HCT116 (cell line): ENCODE data around the gene USP3. TPM values are rescaled to one million over a fixed set of nuclear protein-coding genes. Genes with fewer than 3 reads are reported as not detected.

ENCODE experiments used
- ATAC-seq: fragments of 200-7000 bp; cut with Tn5 transposase; 2 replicates; pipeline ENCODE4 v1.9.1; 2020; ENCODE audit warnings: mild to moderate bottlenecking, moderate library complexity
- BruUV-seq: library from RNA; stranded (reverse); fragments of 400-500 nt; replicated peaks from 2 replicates; lab custom pipeline; 2021; lab: Mats Ljungman, UMichigan
- CTCF ChIA-PET: fragments of 300-600 bp; sonication (Branson Sonifier 250); formaldehyde crosslinking; loops from one replicate; lab custom pipeline; 2021; ENCODE audit warnings: antibody characterized with exemption; lab: Charles Lee
- POLR2A ChIA-PET: fragments of 300-600, 350-600 bp; sonication (Branson Sonifier 250); formaldehyde crosslinking; loops from one replicate; lab custom pipeline; 2021; ENCODE audit warnings: antibody characterized with exemption; lab: Charles Lee
- RAD21 ChIA-PET, 2 experiments: fragments of 300-600 bp; sonication (Branson Sonifier 250); formaldehyde crosslinking; loops; one replicate each; lab custom pipeline; 2023; ENCODE audit warnings: low total read pairs in 2 of 2; ENCODE audit not compliant: uncharacterized antibody in 2 of 2, unreplicated experiment in 2 of 2, low non-redundant PET in 1 of 2; lab: Charles Lee
- DNase-seq: peaks from one replicate; pipeline ENCODE4 v3.0.0-alpha.2; 2010; ENCODE audit warnings: low read depth, low spot score
- H2AFZ ChIP-seq: fragments of 200-600 bp; shearing (Covaris generic), sonication (generic); 2 replicates; pipeline ENCODE4 v1.6.1; 2017; ENCODE audit warnings: low read depth, mixed run types, mixed read lengths, antibody characterized with exemption, low read length; ENCODE audit not compliant: poor library complexity, severe bottlenecking
- H3K27ac ChIP-seq: 2 replicates; pipeline ENCODE4 v1.5.1; 2012; ENCODE audit warnings: low read depth, low read length
- H3K27me3 ChIP-seq: fragments of 200-600 bp; sonication (generic); 2 replicates; pipeline ENCODE4 v1.6.1; 2016; ENCODE audit warnings: mixed run types, low read length, mixed read lengths; ENCODE audit not compliant: insufficient read depth
- H3K36me3 ChIP-seq, 2 experiments: fragments of 200-500 bp in 1 of 2; fragments of 200-600 bp in 1 of 2; sonication (Bioruptor generic) in 1 of 2; sonication (generic) in 1 of 2; 2 replicates each; pipeline versions ENCODE4 v1.5.1 to v1.6.1; 2014 to 2016; ENCODE audit warnings: low read length in 2 of 2, inconsistent platforms in 1 of 2, mixed read lengths in 1 of 2, mixed run types in 1 of 2; ENCODE audit not compliant: insufficient read depth in 2 of 2, control insufficient read depth in 1 of 2
- H3K4me1 ChIP-seq, 2 experiments: fragments of 200-600 bp in 1 of 2; sonication (generic) in 1 of 2; 2 replicates each; pipeline versions ENCODE4 v1.5.1 to v1.6.1; 2012 to 2017; ENCODE audit warnings: low read length in 2 of 2, inconsistent platforms in 1 of 2, mild to moderate bottlenecking in 1 of 2, mixed read lengths in 1 of 2, mixed run types in 1 of 2, moderate library complexity in 1 of 2; ENCODE audit not compliant: insufficient read depth in 2 of 2, control insufficient read depth in 1 of 2
- H3K4me2 ChIP-seq: fragments of 200-600 bp; sonication (generic); 2 replicates; pipeline ENCODE4 v1.6.1; 2017; ENCODE audit warnings: mixed run types, low read length, mixed read lengths
- H3K4me3 ChIP-seq, 2 experiments: fragments of 200-600 bp in 1 of 2; sonication (generic) in 1 of 2; replicated peaks in 1 of 2; 2 replicates each; pipeline ENCODE4 v1.5.1; 2011 to 2016; ENCODE audit warnings: low read length in 2 of 2, control low read depth in 1 of 2, low read depth in 1 of 2, mild to moderate bottlenecking in 1 of 2, mixed read lengths in 1 of 2, mixed run types in 1 of 2
- H3K79me2 ChIP-seq: fragments of 200-600 bp; sonication (generic); 2 replicates; pipeline ENCODE4 v1.6.1; 2017; ENCODE audit warnings: mild to moderate bottlenecking, mixed run types, low read length, moderate library complexity, mixed read lengths; ENCODE audit not compliant: insufficient read depth
- H3K9ac ChIP-seq: fragments of 200-600 bp; sonication (generic); 2 replicates; pipeline ENCODE4 v1.6.1; 2016; ENCODE audit warnings: low read length, mixed read lengths
- H3K9me2 ChIP-seq: fragments of 200-600 bp; sonication (generic), shearing (Covaris generic); 2 replicates; pipeline ENCODE4 v1.6.1; 2017; ENCODE audit warnings: mixed run types, mild to moderate bottlenecking, moderate library complexity; ENCODE audit not compliant: insufficient read depth
- H3K9me3 ChIP-seq, 2 experiments: fragments of 200-500 bp in 1 of 2; fragments of 200-600 bp in 1 of 2; sonication (Bioruptor generic) in 1 of 2; sonication (generic) in 1 of 2; 2 replicates each; pipeline ENCODE4 v1.6.1; 2014 to 2017; ENCODE audit warnings: low read length in 2 of 2, mixed read lengths in 2 of 2, inconsistent platforms in 1 of 2, low read depth in 1 of 2, mild to moderate bottlenecking in 1 of 2, mixed run types in 1 of 2, moderate library complexity in 1 of 2; ENCODE audit not compliant: control insufficient read depth in 1 of 2, insufficient read depth in 1 of 2
- H4K20me1 ChIP-seq: fragments of 200-600 bp; sonication (generic), shearing (Covaris generic); 2 replicates; pipeline ENCODE4 v1.6.1; 2017; ENCODE audit warnings: mixed run types, mild to moderate bottlenecking, moderate library complexity; ENCODE audit not compliant: insufficient read depth
- ATF3 ChIP-seq: IDR thresholded peaks from 2 replicates; pipeline ENCODE4 v1.6.1; 2012
- CBX3 ChIP-seq: IDR thresholded peaks from 2 replicates; pipeline ENCODE4 v1.6.1; 2012; ENCODE audit warnings: low read depth
- CEBPB ChIP-seq: IDR thresholded peaks from 2 replicates; pipeline ENCODE4 v1.6.1; 2012; ENCODE audit warnings: low read depth
- CTCF ChIP-seq, 3 experiments: fragments of 200-600 bp in 1 of 3; sonication (generic) in 1 of 3; IDR thresholded peaks in 2 of 3; conservative IDR thresholded peaks in 1 of 3; 2 replicates each; pipeline ENCODE4 v1.5.1; 2012 to 2017; ENCODE audit warnings: low read depth in 2 of 3, low read length in 2 of 3, antibody characterized with exemption in 1 of 3, borderline replicate concordance in 1 of 3, control low read depth in 1 of 3, mild to moderate bottlenecking in 1 of 3, mixed read lengths in 1 of 3, mixed run types in 1 of 3, moderate library complexity in 1 of 3; ENCODE audit not compliant: insufficient read depth in 1 of 3
- EGR1 ChIP-seq: IDR thresholded peaks from 2 replicates; pipeline ENCODE4 v1.6.1; 2012; ENCODE audit warnings: low read depth
- ELF1 ChIP-seq: IDR thresholded peaks from 2 replicates; pipeline ENCODE4 v1.6.1; 2012; ENCODE audit warnings: low read depth, borderline replicate concordance
- EZH2 ChIP-seq: fragments of 200-600 bp; sonication (generic); IDR thresholded peaks from 2 replicates; pipeline ENCODE4 v1.6.1; 2017; ENCODE audit warnings: antibody characterized with exemption, mixed run types
- FOSL1 ChIP-seq: IDR thresholded peaks from 2 replicates; pipeline ENCODE4 v1.6.1; 2012; ENCODE audit warnings: low read depth
- JUND ChIP-seq: IDR thresholded peaks from 2 replicates; pipeline ENCODE4 v1.6.1; 2012
- MAX ChIP-seq: IDR thresholded peaks from 2 replicates; pipeline ENCODE4 v1.6.1; 2012
- POLR2A ChIP-seq: IDR thresholded peaks from 2 replicates; pipeline ENCODE4 v1.7.0; 2011; ENCODE audit warnings: borderline replicate concordance; ENCODE audit not compliant: insufficient read depth, insufficient read length; ENCODE audit errors: extremely low read depth
- POLR2AphosphoS5 ChIP-seq: IDR thresholded peaks from 2 replicates; pipeline ENCODE4 v1.6.1; 2011; ENCODE audit warnings: mild to moderate bottlenecking, low read depth, low read length, moderate library complexity
- RAD21 ChIP-seq: IDR thresholded peaks from 2 replicates; pipeline ENCODE4 v1.6.1; 2012; ENCODE audit warnings: low read depth, mild to moderate bottlenecking
- SIN3A ChIP-seq: IDR thresholded peaks from 2 replicates; pipeline ENCODE4 v1.6.1; 2012; ENCODE audit warnings: low read depth
- SP1 ChIP-seq: IDR thresholded peaks from 2 replicates; pipeline ENCODE4 v1.6.1; 2012; ENCODE audit warnings: low read depth
- SRF ChIP-seq: IDR thresholded peaks from 2 replicates; pipeline ENCODE4 v1.6.1; 2012; ENCODE audit warnings: low read depth
- TCF7L2 ChIP-seq: IDR thresholded peaks from 2 replicates; pipeline ENCODE4 v1.7.0; 2011; ENCODE audit warnings: borderline replicate concordance, inconsistent platforms; ENCODE audit not compliant: insufficient read depth, insufficient read length; ENCODE audit errors: extremely low read depth
- YY1 ChIP-seq: IDR thresholded peaks from 2 replicates; pipeline ENCODE4 v1.6.1; 2011; ENCODE audit warnings: low read length, low read depth, moderate library complexity, mild to moderate bottlenecking; ENCODE audit not compliant: insufficient replicate concordance; ENCODE audit errors: extremely low read depth
- ZBTB33 ChIP-seq: IDR thresholded peaks from 2 replicates; pipeline ENCODE4 v1.6.1; 2011; ENCODE audit warnings: mild to moderate bottlenecking, low read length, moderate library complexity; ENCODE audit not compliant: insufficient replicate concordance; ENCODE audit errors: extremely low read depth
- intact Hi-C: fragments of 100-400 bp; cut with micrococcal nuclease; formaldehyde crosslinking; loops from 2 replicates; pipeline ENCODE4 v1.10.0; 2022
- total RNA-seq: library from RNA; stranded (reverse); gene quantifications from one replicate; pipeline ENCODE4 v1.2.1, GENCODE V29; 2021; ENCODE audit not compliant: unreplicated experiment

The USP3 gene
- total RNA-seq, 1 experiment from 2014 or later = 61.6 TPM

- TF ChIP-seq ATF3 (no peak), RAD21 (no peak), POLR2AphosphoS5 (no peak), SRF (no peak), TCF7L2 (no peak), CTCF (IDR thresholded peaks at IDR 0.05 in 2 of 3, conservative IDR thresholded peaks at IDR 0.05 in 1 of 3; ENCODE audit: borderline replicate concordance in 1 of 3, insufficient read depth in 1 of 3, low read depth in 2 of 3, low read length in 2 of 3) (no peak), FOSL1 (no peak), CBX3 (no peak)
Measured at GRCh38 chr15:63524316-63525015, 20.1 kb downstream of the USP3 start (continued).

- Histone ChIP-seq H3K4me1 (no peaks in the 10 kb centered on the region; a peak in 1 of 4 replicates), H3K4me2 (no peak overlapping the region), H3K27me3 (no peaks in the 10 kb centered on the region), H2AFZ (no peak overlapping the region), H3K9me3 (no peaks in the 10 kb centered on the region), H3K9me2 (no peaks in the 10 kb centered on the region), H3K4me3 (no peak overlapping the region), H3K27ac (no peak overlapping the region), H4K20me1 (peaks cover 24% of the 10 kb centered on the region; the same call in 1 of the 2 replicates), H3K9ac (no peak overlapping the region), H3K36me3 (no peaks in the 10 kb centered on the region), H3K79me2 (peaks cover 100% of the 10 kb centered on the region)
- BruUV-seq = no TSS peak
- ChIA-PET POLR2A (no interaction called here), RAD21 (no interaction called here), CTCF (no interaction called here)
- ATAC-seq = no peak
- DNase-seq = no peak
- intact Hi-C loops = no loop called here
- TF ChIP-seq CBX3 = no peak
- TF ChIP-seq SP1 = no peak
- TF ChIP-seq ZBTB33 = no peak
- no peak for TF ChIP-seq YY1
- no peak for TF ChIP-seq JUND
- no peak for TF ChIP-seq RAD21
- no peak for TF ChIP-seq TCF7L2
- no peak for TF ChIP-seq EGR1
- TF ChIP-seq CEBPB = no peak
- TF ChIP-seq EZH2 = no peak
- no peak for TF ChIP-seq MAX
- no peak for TF ChIP-seq ELF1
- no peak for TF ChIP-seq POLR2A
- TF ChIP-seq SIN3A = no peak
Measured at GRCh38 chr15:63526401-63526800, 22.0 kb downstream of the USP3 start.
